Erythroblast (primary cell): ENCODE measurements around the gene PCDHGA7.

Source experiments
- GATA1 ChIP-seq: IDR thresholded peaks from 2 replicates; pipeline ENCODE4 v1.6.1; 2011; ENCODE audit warnings: low read depth, mild to moderate bottlenecking, control low read depth, low read length, moderate library complexity
- POLR2A ChIP-seq: IDR thresholded peaks from 2 replicates; pipeline ENCODE4 v1.6.1; 2011; ENCODE audit warnings: mild to moderate bottlenecking, low read length

DNA sequence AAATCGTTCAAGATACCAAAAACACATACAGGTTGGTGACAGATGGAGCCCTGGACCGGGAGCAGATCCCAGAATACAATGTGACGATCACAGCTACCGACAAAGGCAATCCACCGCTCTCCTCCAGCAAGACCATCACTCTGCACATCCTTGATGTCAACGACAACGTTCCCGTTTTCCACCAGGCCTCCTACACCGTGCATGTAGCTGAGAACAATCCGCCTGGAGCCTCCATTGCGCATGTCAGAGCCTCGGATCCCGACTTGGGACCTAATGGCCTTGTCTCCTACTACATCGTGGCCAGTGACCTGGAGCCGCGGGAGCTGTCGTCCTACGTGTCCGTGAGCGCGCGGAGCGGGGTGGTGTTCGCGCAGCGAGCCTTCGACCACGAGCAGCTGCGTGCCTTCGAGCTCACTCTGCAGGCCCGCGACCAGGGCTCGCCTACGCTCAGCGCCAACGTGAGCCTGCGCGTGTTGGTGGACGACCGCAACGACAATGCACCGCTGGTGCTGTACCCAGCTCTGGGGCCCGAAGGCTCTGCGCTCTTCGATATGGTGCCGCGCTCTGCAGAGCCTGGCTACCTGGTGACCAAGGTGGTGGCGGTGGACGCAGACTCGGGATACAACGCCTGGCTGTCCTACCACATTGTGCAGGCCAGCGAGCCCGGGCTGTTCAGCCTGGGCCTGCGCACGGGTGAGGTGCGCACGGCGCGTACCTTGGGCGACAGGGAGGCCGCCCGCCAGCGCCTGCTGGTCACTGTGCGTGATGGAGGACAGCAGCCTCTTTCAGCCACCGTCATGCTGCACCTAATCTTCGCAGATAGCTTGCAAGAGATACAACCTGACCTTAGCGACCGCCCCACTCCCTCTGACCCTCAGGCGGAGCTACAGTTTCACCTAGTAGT lies 10.7 kb upstream of the PCDHGA7 start:
- TF ChIP-seq POLR2A (no peak), GATA1 (no peak)
